BJ (cell line): ENCODE results near the gene LAG3. TPM values are rescaled to one million over a fixed set of nuclear protein-coding genes. Genes with fewer than 3 reads are reported as not detected.

Experiments used
- CTCF ChIA-PET: fragments of 350-600 bp; formaldehyde crosslinking; extraction: SDS; loops from one replicate; lab custom pipeline; 2021; ENCODE audit warnings: antibody characterized with exemption, inconsistent platforms; lab: Yijun Ruan, JAX
- POLR2A ChIA-PET: fragments of 300-600 bp; sonication (Branson Sonifier 250); formaldehyde crosslinking; extraction: SDS; loops from one replicate; lab custom pipeline; 2021; ENCODE audit warnings: antibody characterized with exemption; lab: Charles Lee
- DNase-seq: peaks from one replicate; pipeline ENCODE4 v3.0.0-alpha.2; 2011; ENCODE audit warnings: low read depth
- H3K27me3 ChIP-seq: 2 replicates; pipeline ENCODE4 v1.6.0; 2011; ENCODE audit warnings: low read length; ENCODE audit not compliant: control insufficient read depth, insufficient read depth
- H3K36me3 ChIP-seq: 2 replicates; pipeline ENCODE4 v1.5.1; 2011; ENCODE audit warnings: low read length; ENCODE audit not compliant: control insufficient read depth, insufficient read depth
- H3K4me3 ChIP-seq: 2 replicates; pipeline ENCODE4 v1.5.1; 2011; ENCODE audit warnings: low read depth, mild to moderate bottlenecking, control low read depth, low read length
- polyA plus RNA-seq: library from polyadenylated mRNA; depleted of rRNA; stranded (reverse); fragments of >200 nt; gene quantifications from 2 replicates; pipeline ENCODE4 v1.2.3, GENCODE V29; 2011
- TF ChIP-seq, protein P1 (sequence below): IDR thresholded peaks from 2 replicates; pipeline ENCODE4 v1.5.1; 2011; ENCODE audit warnings: low read depth, mild to moderate bottlenecking, control low read depth, inconsistent platforms, low read length, moderate library complexity; ENCODE audit not compliant: insufficient read depth

The LAG3 gene
- polyA plus RNA-seq, 1 experiment: 0.50 TPM

DNA sequence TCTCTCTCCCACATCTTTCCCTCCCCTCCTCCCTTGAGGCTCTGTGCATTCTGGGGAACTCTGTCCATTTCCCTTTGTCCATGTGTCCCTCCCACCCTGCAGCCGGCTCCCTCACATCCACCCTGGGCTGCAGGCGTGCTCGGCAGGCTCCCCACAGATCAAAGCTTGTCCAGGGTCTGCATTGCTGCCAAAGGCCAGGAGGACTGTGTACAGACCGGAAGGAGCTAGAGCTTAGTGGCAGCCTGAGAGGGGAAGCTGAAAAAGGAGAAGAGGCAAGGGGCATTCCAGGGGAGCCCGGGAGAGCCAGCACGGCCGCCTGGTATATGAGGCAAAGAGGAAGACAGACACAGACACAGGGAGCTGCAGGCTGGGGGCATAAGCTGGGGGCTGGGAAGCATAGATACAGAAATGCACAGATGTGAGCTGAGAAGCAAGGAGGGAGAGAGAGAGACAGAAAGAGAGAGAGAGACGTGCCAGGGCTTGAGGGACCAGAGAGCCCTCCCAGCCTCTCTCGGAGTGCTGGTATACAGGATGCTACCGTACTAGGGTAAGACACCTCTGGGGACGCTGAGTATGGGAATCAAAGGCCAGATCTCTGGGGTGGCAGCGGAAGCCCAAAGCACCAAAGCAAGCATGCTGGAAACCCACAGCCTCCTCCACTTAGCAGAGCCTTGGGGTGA is 20.3 kb downstream of the LAG3 start:
- H3K4me3 ChIP-seq: no peak overlapping the region
- H3K27me3 ChIP-seq: peaks cover 2% of the 10 kb centered on the region; the same call in 1 of the 2 replicates
- H3K36me3 ChIP-seq: no peaks in the 10 kb centered on the region
- ChIA-PET POLR2A (interaction anchor here (0.5 kb wide), 1 partner anchor 21 kb away, joined by 7 read pairs; no protein-coding TSS in a partner anchor), CTCF (interaction anchor here (0.9 to 2.9 kb wide), 6 partner anchors 9 to 39 kb away, joined by 3 to 14 read pairs (median 4); partner anchors contain the start of genes MLF2 and P3H3)
- DNase-seq: no peak
- TF ChIP-seq, protein P1, sequence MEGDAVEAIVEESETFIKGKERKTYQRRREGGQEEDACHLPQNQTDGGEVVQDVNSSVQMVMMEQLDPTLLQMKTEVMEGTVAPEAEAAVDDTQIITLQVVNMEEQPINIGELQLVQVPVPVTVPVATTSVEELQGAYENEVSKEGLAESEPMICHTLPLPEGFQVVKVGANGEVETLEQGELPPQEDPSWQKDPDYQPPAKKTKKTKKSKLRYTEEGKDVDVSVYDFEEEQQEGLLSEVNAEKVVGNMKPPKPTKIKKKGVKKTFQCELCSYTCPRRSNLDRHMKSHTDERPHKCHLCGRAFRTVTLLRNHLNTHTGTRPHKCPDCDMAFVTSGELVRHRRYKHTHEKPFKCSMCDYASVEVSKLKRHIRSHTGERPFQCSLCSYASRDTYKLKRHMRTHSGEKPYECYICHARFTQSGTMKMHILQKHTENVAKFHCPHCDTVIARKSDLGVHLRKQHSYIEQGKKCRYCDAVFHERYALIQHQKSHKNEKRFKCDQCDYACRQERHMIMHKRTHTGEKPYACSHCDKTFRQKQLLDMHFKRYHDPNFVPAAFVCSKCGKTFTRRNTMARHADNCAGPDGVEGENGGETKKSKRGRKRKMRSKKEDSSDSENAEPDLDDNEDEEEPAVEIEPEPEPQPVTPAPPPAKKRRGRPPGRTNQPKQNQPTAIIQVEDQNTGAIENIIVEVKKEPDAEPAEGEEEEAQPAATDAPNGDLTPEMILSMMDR: no peak

- Histone ChIP-seq H3K4me3 (no peak overlapping the region), H3K36me3 (no peaks in the 10 kb centered on the region), H3K27me3 (peaks cover 4% of the 10 kb centered on the region; the same call in 1 of the 2 replicates)
- DNase-seq: no peak
- TF ChIP-seq, protein P1: no peak
- ChIA-PET CTCF (interaction anchor here (1.4 to 2.0 kb wide), 2 partner anchors 9 to 41 kb away, joined by 3 to 11 read pairs; partner anchors contain the start of gene MLF2), POLR2A (no interaction called here)
Measured at GRCh38 chr12:6795088-6795487, 22.8 kb downstream of the LAG3 start.

DNA sequence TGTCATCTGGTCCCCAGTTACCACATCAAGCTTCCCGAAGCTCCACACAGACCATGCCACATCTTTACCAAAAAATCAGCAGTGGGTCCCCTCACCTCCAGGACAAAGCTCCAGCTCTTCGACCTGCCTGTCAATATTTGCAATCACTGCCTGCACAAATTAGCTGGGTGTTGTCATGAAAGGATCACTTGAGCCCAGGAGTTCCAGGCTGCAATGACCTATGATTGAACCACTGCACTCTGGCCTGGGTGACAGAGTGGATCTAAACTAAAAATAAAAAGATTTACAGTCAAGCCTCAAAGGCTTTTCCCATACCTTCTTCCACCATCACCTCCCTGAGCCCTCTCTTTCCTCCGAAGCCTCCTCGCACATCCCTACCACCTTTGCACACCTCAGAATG is 24.3 kb downstream of the LAG3 start:
- Histone ChIP-seq H3K4me3 (no peak overlapping the region), H3K27me3 (peaks cover 4% of the 10 kb centered on the region; the same call in 1 of the 2 replicates), H3K36me3 (no peaks in the 10 kb centered on the region)
- TF ChIP-seq, protein P1: no peak
- CTCF ChIA-PET: interaction anchor here (0.8 to 2.0 kb wide), 4 partner anchors 11 to 43 kb away, joined by 3 to 11 read pairs (median 4); partner anchors contain the start of gene MLF2
- POLR2A ChIA-PET: no interaction called here
- DNase-seq: no peak

DNA sequence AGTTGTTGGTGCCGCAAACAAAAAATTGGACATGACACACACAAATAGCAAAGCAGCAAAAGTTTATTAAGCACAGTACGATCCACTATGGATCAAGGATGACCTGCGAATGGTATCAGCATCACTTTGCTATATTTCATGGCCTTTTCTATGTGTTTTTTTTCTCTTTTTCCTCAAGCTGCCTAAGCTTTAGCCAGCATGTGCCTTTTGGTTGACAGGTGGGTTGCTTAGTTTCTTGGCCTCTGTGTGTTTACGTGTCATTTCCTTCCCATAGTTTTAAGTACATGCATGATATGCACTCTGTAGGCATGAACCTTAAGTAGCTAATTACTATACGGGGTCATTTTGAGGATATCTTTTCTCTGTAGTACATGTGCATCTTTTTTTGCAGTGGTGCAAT is 26.8 kb downstream of the LAG3 start:
- no peak overlapping the region for H3K4me3 ChIP-seq
- peaks cover 4% of the 10 kb centered on the region; the same call in 1 of the 2 replicates for H3K27me3 ChIP-seq
- no peak for DNase-seq
- ChIA-PET POLR2A (no interaction called here), CTCF (interaction anchor here (1.0 kb wide), 1 partner anchor 15 kb away, joined by 3 read pairs; no protein-coding TSS in a partner anchor)
- H3K36me3 ChIP-seq: no peaks in the 10 kb centered on the region
- TF ChIP-seq, protein P1: no peak

DNA sequence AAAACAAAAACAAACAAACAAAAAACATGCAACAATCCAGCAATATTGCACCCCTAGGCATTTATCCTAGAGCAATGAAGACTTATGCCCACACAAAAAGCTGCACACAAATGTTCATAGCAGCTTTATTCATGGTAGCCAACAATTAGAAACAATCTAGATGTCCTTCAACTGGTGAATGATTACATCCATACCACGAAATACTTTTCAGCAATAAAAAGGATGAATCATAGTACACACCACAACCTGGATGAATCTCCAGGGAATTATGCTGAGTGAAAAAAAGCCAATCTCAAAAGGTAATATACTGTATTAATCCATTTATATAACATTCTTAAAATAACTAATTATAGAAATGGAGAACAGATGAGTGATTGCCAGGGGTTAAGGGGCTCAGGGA is 34.9 kb downstream of the LAG3 start:
- CTCF ChIA-PET: no interaction called here
- POLR2A ChIA-PET: no interaction called here
- Histone ChIP-seq H3K4me3 (no peak overlapping the region), H3K27me3 (peaks cover 3% of the 10 kb centered on the region; the same call in 1 of the 2 replicates), H3K36me3 (no peaks in the 10 kb centered on the region)
- no peak for DNase-seq
- TF ChIP-seq, protein P1: no peak
